Neuronal stem cell (in vitro differentiated cells): Measurements from ENCODE around the gene ALPP.

Experiments
- DNase-seq: peaks from one replicate; pipeline ENCODE4 v3.0.0-alpha.2; 2013; ENCODE audit warnings: low spot score
- H2AFZ ChIP-seq: one replicate; pipeline ENCODE4 v1.6.1; 2013; ENCODE audit warnings: mild to moderate bottlenecking, low read length, inconsistent platforms
- H2AK5ac ChIP-seq: 2 replicates; pipeline ENCODE4 v1.6.1; 2013; ENCODE audit warnings: low read depth, mild to moderate bottlenecking, inconsistent platforms, low read length, moderate library complexity, mixed read lengths
- H2BK120ac ChIP-seq: 2 replicates; pipeline ENCODE4 v1.6.1; 2013; ENCODE audit warnings: low read depth, mild to moderate bottlenecking, inconsistent platforms, low read length, moderate library complexity, mixed read lengths
- H2BK12ac ChIP-seq: one replicate; pipeline ENCODE4 v1.6.1; 2013; ENCODE audit warnings: low read length, inconsistent platforms
- H2BK15ac ChIP-seq: 2 replicates; pipeline ENCODE4 v1.6.1; 2013; ENCODE audit warnings: mild to moderate bottlenecking, low read length, inconsistent platforms, mixed read lengths
- H2BK5ac ChIP-seq: one replicate; pipeline ENCODE4 v1.6.1; 2013; ENCODE audit warnings: inconsistent platforms, mild to moderate bottlenecking, low read length, moderate library complexity
- H3K14ac ChIP-seq: one replicate; pipeline ENCODE4 v1.6.1; 2013; ENCODE audit warnings: low read length, inconsistent platforms
- H3K18ac ChIP-seq: 2 replicates; pipeline ENCODE4 v1.6.1; 2013; ENCODE audit warnings: low read length, inconsistent platforms
- H3K23ac ChIP-seq: 2 replicates; pipeline ENCODE4 v1.6.1; 2013; ENCODE audit warnings: low read depth, mild to moderate bottlenecking, mixed read lengths, low read length, inconsistent platforms; ENCODE audit not compliant: poor library complexity
- H3K27ac ChIP-seq: replicated peaks from 3 replicates; pipeline ENCODE4 v1.5.1; 2013; ENCODE audit warnings: low read length, inconsistent platforms
- H3K27me3 ChIP-seq, 3 experiments: 2 replicates each; pipeline ENCODE4 v1.6.1; 2013; ENCODE audit warnings: low read length in 3 of 3, mild to moderate bottlenecking in 2 of 3, inconsistent platforms in 1 of 3, low read depth in 1 of 3, mixed read lengths in 1 of 3, moderate library complexity in 1 of 3; ENCODE audit not compliant: control insufficient read depth in 3 of 3, insufficient read depth in 3 of 3
- H3K36me3 ChIP-seq, 2 donors: replicated peaks in 1 of 2; 2 replicates each; pipeline ENCODE4 v1.6.1; 2013; ENCODE audit warnings: low read length in 2 of 2; ENCODE audit not compliant: control insufficient read depth in 2 of 2, insufficient read depth in 2 of 2
- H3K4ac ChIP-seq: 2 replicates; pipeline ENCODE4 v1.6.1; 2013; ENCODE audit warnings: inconsistent platforms, mild to moderate bottlenecking, low read length, moderate library complexity
- H3K4me1 ChIP-seq, 2 donors: 1 replicate in 1 of 2; 2 replicates in 1 of 2; pipeline ENCODE4 v1.6.1; 2013; ENCODE audit warnings: low read length in 2 of 2, low read depth in 1 of 2; ENCODE audit not compliant: control insufficient read depth in 2 of 2, insufficient read depth in 1 of 2
- H3K4me2 ChIP-seq: one replicate; pipeline ENCODE4 v1.6.1; 2013; ENCODE audit warnings: mild to moderate bottlenecking, low read length, inconsistent platforms; ENCODE audit not compliant: insufficient read depth, poor library complexity, severe bottlenecking
- H3K4me3 ChIP-seq, 2 donors: 2 replicates each; pipeline ENCODE4 v1.5.1; 2013; ENCODE audit warnings: low read length in 2 of 2, mild to moderate bottlenecking in 2 of 2, inconsistent platforms in 1 of 2, moderate library complexity in 1 of 2
- H3K79me1 ChIP-seq: one replicate; pipeline ENCODE4 v1.6.1; 2013; ENCODE audit warnings: low read depth, mild to moderate bottlenecking, inconsistent platforms, low read length, moderate library complexity
- H3K9ac ChIP-seq: one replicate; pipeline ENCODE4 v1.6.1; 2013; ENCODE audit warnings: mild to moderate bottlenecking, low read depth, low read length, inconsistent platforms; ENCODE audit not compliant: poor library complexity
- H3K9me3 ChIP-seq, 2 donors: replicated peaks in 1 of 2; 2 replicates each; pipeline versions ENCODE3 to v1.6.1; 2013; ENCODE audit warnings: low read length in 2 of 2, mild to moderate bottlenecking in 2 of 2, inconsistent platforms in 1 of 2, low read depth in 1 of 2, mixed read lengths in 1 of 2, moderate library complexity in 1 of 2; ENCODE audit not compliant: control insufficient read depth in 2 of 2, insufficient read depth in 1 of 2
- H4K8ac ChIP-seq: one replicate; pipeline ENCODE4 v1.6.1; 2013; ENCODE audit warnings: low read depth, mild to moderate bottlenecking, inconsistent platforms, low read length, moderate library complexity
- H4K91ac ChIP-seq: one replicate; pipeline ENCODE4 v1.6.1; 2013; ENCODE audit warnings: low read length, low read depth, mild to moderate bottlenecking, inconsistent platforms; ENCODE audit not compliant: poor library complexity
- WGBS, 2 donors: extraction: QIAGEN DNeasy Blood & Tissue Kit; methylation state at CpG; one replicate each; pipeline ENCODE4 v1.1.7; 2013; ENCODE audit warnings: missing lambda C conversion rate in 2 of 2, mixed read lengths in 1 of 2; ENCODE audit not compliant: insufficient read length in 2 of 2, insufficient replicate concordance in 1 of 2; ENCODE audit errors: extremely low coverage in 2 of 2; 5-methylcytosine and 5-hydroxymethylcytosine counted together

Gene ALPP

DNA sequence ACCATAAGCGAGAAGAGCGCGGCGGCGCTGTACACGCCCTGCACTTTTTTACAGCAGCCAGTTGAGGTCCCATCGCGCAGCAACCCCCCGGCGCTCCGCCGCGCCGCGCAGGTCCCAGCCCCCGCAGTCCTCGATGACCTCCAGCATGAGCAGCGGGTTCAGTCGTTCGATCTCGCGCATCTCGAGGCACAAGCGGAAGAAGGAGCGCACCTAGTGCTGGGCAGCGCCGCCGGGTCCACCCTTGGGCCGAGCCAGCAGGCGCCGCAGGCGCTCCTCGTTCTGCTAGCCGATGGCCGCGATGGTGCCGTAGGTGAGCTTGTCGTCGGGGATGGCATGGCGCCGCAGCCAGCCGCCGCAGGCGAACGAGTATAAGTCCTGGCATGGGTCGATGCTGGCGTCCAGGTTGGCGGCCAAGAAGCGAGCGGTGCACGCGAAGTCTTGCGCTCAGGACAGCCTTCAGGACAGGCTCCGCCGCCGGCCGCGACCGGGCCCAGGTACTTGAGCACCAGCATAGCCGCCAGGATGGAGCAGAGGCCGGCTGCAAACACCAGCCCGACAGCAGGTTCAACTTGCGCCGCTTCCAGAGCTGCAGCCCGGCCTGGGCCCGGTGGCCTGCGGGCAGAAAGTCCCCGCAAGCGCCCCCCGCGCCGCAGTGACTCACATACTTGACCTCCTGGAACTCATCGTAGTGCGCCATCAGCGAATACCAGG, 8.3 kb downstream of the ALPP start:
- H4K91ac ChIP-seq, result no peak overlapping the region
- no CpG with 5 or more reads among the region's 75 CpGs for WGBS, 2 donors
- H2BK12ac ChIP-seq, result no peak overlapping the region
- peaks cover 0 to 4% of the 10 kb centered on the region in 2 donors for H3K9me3 ChIP-seq
- H2BK5ac ChIP-seq, result no peak overlapping the region
- H3K9ac ChIP-seq, result peak overlapping the region; percentile 21
- peak overlapping the region; percentile 49 for H2BK15ac ChIP-seq
- H3K27me3 ChIP-seq, result peaks cover 33 to 76% (median 66%) of the 10 kb centered on the region in 3 experiments
- peak overlapping the region; percentile 31 for H3K14ac ChIP-seq
- peaks cover 0 to 8% of the 10 kb centered on the region in 2 donors for H3K4me1 ChIP-seq
- no peaks in the 10 kb centered on the region for H3K36me3 ChIP-seq
- H3K4ac ChIP-seq, result no peak overlapping the region
- peak overlapping the region; percentile 22 for H2AFZ ChIP-seq
- H3K4me3 ChIP-seq, result peak overlapping the region in 1 of 2 donors; percentile 52
- no peak for DNase-seq
- peak overlapping the region; percentile 52 for H3K4me2 ChIP-seq
- H2AK5ac ChIP-seq, result peak overlapping the region; percentile 70
- H3K18ac ChIP-seq, result peak overlapping the region; percentile 31
- no peak overlapping the region for H3K27ac ChIP-seq
- no peaks in the 10 kb centered on the region for H3K79me1 ChIP-seq
- H2BK120ac ChIP-seq, result no peak overlapping the region
- no peak overlapping the region for H4K8ac ChIP-seq
- no peak overlapping the region for H3K23ac ChIP-seq

DNA sequence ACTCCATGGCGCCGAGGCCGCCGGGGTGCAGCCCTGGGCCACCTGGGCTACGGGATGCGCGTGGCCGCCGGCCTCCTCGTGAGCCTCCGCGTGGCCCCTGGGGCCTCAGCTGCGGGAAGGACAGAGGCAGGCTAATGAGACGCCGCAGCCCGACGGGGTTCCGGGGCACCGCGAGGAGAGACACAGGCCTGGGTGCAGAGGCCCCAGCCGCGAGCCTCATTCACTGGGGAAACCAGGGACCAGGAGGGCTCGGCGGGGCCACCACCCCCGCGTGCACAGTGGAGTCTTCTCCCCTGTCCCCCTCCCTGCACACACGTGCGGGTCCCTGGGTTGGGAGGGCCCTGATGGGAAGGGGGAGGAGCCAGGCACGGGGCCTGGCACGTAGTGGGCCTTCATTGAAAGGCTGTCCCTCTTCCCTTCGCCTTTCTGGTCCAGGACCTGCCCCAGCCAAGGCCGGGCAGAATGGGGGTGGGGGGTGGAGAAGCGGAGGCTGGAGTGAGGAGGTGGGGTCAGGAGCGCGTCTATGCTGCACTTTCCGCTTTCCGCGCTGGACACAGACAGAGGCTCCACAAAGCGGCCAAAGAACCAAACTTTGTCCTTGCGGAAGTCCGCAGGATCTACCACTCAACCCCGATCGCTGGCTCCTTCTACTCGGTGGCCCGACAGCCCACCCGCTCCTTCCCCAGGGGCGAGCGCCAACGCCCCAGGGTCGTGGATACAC, 9.1 kb downstream of the ALPP start:
- H3K4me3 ChIP-seq, result peak overlapping the region in 1 of 2 donors; percentile 67
- H4K91ac ChIP-seq, result no peak overlapping the region
- no CpG with 5 or more reads among the region's 50 CpGs for WGBS, 2 donors
- peaks cover 33 to 79% (median 63%) of the 10 kb centered on the region in 3 experiments for H3K27me3 ChIP-seq
- H3K4me1 ChIP-seq, result peaks cover 0 to 8% of the 10 kb centered on the region in 2 donors
- no peaks in the 10 kb centered on the region for H3K79me1 ChIP-seq
- no peak overlapping the region for H2BK15ac ChIP-seq
- no peak overlapping the region for H2AFZ ChIP-seq
- H3K4ac ChIP-seq, result no peak overlapping the region
- peak overlapping the region; percentile 22 for H2BK12ac ChIP-seq
- H3K14ac ChIP-seq, result peak overlapping the region; percentile 21
- H3K23ac ChIP-seq, result peak overlapping the region; percentile 65
- DNase-seq, result no peak
- no peaks in the 10 kb centered on the region for H3K36me3 ChIP-seq
- peak overlapping the region; percentile 70 for H2AK5ac ChIP-seq
- H3K9me3 ChIP-seq, result peaks cover 0 to 4% of the 10 kb centered on the region in 2 donors
- peak overlapping the region; percentile 52 for H3K4me2 ChIP-seq
- peak overlapping the region; percentile 17 for H4K8ac ChIP-seq
- no peak overlapping the region for H3K27ac ChIP-seq
- H3K18ac ChIP-seq, result peak overlapping the region; percentile 31
- H3K9ac ChIP-seq, result peak overlapping the region; percentile 44
- H2BK120ac ChIP-seq, result peak overlapping the region; percentile 61
- no peak overlapping the region for H2BK5ac ChIP-seq

- Histone ChIP-seq H2BK12ac (no peak overlapping the region), H3K9ac (peak overlapping the region; percentile 60), H3K4me3 (peak overlapping the region in 1 of 2 donors; percentile 76), H3K4ac (no peak overlapping the region), H2BK120ac (no peak overlapping the region), H4K91ac (no peak overlapping the region), H3K9me3 (peaks cover 0 to 4% of the 10 kb centered on the region in 2 donors), H3K14ac (no peak overlapping the region), H2BK15ac (no peak overlapping the region), H3K27ac (no peak overlapping the region), H3K4me2 (peak overlapping the region; percentile 65), H2AK5ac (no peak overlapping the region), H2AFZ (no peak overlapping the region), H3K79me1 (no peaks in the 10 kb centered on the region), H3K4me1 (peaks cover 0 to 8% of the 10 kb centered on the region in 2 donors), H3K27me3 (peaks cover 33 to 79% (median 61%) of the 10 kb centered on the region in 3 experiments), H3K23ac (peak overlapping the region; percentile 12), H4K8ac (no peak overlapping the region), H3K18ac (peak overlapping the region; percentile 48), H2BK5ac (peak overlapping the region; percentile 39), H3K36me3 (no peaks in the 10 kb centered on the region)
- WGBS, 2 donors, result no CpG with 5 or more reads among the region's 42 CpGs
- no peak for DNase-seq
Measured at GRCh38 chr2:232388324-232388891, 9.9 kb downstream of the ALPP start.

- no peak overlapping the region for H3K4ac ChIP-seq
- no peak overlapping the region for H3K9ac ChIP-seq
- H4K91ac ChIP-seq, result no peak overlapping the region
- no peak overlapping the region for H4K8ac ChIP-seq
- no CpG with 5 or more reads among the region's 6 CpGs for WGBS, 2 donors
- DNase-seq, result no peak
- H3K27me3 ChIP-seq, result peaks cover 33 to 72% (median 54%) of the 10 kb centered on the region in 3 experiments
- no peak overlapping the region for H2BK5ac ChIP-seq
- no peak overlapping the region for H2BK120ac ChIP-seq
- no peak overlapping the region for H3K4me2 ChIP-seq
- H3K27ac ChIP-seq, result no peak overlapping the region
- no peak overlapping the region for H3K4me3 ChIP-seq
- no peaks in the 10 kb centered on the region for H3K36me3 ChIP-seq
- H3K14ac ChIP-seq, result no peak overlapping the region
- H3K79me1 ChIP-seq, result no peaks in the 10 kb centered on the region
- no peak overlapping the region for H3K23ac ChIP-seq
- no peak overlapping the region for H2AFZ ChIP-seq
- H2BK15ac ChIP-seq, result no peak overlapping the region
- H2BK12ac ChIP-seq, result no peak overlapping the region
- H2AK5ac ChIP-seq, result no peak overlapping the region
- no peak overlapping the region for H3K18ac ChIP-seq
- peaks cover 0 to 4% of the 10 kb centered on the region in 2 donors for H3K9me3 ChIP-seq
- H3K4me1 ChIP-seq, result peaks cover 0 to 8% of the 10 kb centered on the region in 2 donors
Measured at GRCh38 chr2:232389327-232389726, 10.8 kb downstream of the ALPP start.
